ENCODE data around the gene TOR1AIP1.

Gene TOR1AIP1

DNA sequence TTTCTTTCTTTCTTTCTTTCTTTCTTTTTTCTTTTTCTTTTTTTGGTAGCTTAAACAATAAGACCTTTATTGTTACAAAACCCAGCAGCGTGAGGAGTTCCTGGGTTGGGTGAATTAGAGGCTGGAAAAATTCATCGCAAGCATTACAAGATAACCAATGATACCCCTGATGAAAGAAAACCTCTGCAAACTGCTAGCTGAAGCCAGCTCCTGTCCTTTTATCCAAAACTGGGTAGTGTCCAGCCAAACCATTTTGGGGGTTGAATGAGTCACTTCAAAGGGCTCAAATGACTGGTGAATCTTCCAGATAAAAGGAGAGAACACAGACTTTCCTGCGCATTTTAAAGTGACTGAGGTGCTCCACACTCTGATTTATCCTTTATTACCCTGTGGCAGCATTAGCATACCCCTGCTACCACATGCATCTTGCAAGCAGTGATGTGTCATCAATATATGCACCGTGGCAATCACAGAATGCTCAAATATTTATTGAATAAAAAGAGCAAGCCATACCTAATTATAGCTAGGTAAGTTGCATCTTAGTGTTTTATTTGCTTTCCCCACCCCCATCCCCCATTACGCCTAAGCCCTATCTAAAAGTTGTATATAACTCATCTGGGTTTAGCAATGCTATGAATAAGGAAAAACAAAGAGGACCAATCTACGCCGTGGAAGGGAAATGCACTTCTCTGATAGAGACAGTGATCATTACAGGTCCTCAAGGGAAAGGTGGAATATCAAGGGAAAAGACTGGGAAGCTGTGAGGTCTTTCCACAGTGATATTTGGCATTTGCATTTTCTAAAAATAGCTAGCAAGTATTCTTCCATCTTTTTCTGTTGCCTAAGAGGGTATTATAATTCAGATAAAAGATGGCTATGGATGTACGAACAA, 40.1 kb downstream of the TOR1AIP1 start:
- Mint-ChIP-seq H3K27me3 (ENCODE audit: low read depth, poor library complexity) (no peaks in the 10 kb centered on the region), H3K4me1 (peaks cover 24% of the 10 kb centered on the region), H3K9me3 (no peaks in the 10 kb centered on the region), H3K36me3 (ENCODE audit: low read depth) (peaks cover 30% of the 10 kb centered on the region), H3K27ac (peak overlapping the region; percentile 90), H3K4me3 (peak overlapping the region; percentile 4)
- TF ChIP-seq, protein P1, sequence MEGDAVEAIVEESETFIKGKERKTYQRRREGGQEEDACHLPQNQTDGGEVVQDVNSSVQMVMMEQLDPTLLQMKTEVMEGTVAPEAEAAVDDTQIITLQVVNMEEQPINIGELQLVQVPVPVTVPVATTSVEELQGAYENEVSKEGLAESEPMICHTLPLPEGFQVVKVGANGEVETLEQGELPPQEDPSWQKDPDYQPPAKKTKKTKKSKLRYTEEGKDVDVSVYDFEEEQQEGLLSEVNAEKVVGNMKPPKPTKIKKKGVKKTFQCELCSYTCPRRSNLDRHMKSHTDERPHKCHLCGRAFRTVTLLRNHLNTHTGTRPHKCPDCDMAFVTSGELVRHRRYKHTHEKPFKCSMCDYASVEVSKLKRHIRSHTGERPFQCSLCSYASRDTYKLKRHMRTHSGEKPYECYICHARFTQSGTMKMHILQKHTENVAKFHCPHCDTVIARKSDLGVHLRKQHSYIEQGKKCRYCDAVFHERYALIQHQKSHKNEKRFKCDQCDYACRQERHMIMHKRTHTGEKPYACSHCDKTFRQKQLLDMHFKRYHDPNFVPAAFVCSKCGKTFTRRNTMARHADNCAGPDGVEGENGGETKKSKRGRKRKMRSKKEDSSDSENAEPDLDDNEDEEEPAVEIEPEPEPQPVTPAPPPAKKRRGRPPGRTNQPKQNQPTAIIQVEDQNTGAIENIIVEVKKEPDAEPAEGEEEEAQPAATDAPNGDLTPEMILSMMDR (IDR thresholded peaks at IDR 0.05), result no peak
- DNase-seq, result no peak

DNA sequence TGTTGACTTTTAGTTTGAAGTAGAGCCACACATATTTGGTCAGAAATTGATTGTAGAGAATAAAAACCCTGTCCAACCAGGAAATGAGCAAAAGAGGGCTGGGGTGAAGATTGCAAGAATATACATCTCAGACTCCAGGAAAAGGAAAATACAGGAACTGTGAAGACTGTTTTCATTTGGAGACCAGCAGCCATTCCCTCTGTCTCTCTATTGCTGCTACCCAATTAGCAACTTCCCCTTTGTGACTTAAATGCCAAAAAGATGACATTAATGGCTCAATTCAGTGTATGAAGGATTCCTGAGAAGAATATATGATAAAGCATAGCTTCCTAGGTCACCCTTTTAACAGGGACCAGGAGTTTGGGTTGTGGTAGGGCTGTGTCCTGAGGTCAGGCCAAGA, 40.9 kb downstream of the TOR1AIP1 start:
- Mint-ChIP-seq H3K27me3 (ENCODE audit: low read depth, poor library complexity) (peaks cover 3% of the 10 kb centered on the region), H3K36me3 (ENCODE audit: low read depth) (peaks cover 22% of the 10 kb centered on the region)
- TF ChIP-seq, protein P1 (IDR thresholded peaks at IDR 0.05), result no peak

DNA sequence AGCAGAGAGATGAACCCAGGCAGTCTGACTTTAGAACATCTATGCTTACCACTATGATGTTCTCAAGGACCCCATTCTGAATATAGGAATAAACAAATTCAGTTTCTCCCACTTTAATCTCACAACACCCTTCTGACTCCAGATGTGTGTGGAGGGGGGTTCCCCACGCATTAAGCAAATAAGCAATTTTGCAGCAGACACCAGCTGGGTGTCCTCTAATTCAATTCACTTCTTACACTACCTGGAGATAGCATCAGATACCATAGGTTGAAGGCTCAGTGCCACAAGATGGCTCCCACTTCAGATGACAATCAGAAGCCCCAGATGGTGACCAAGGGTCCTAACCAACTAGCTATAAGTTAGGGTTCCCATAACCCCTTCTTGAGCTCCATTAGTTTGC, 42.2 kb downstream of the TOR1AIP1 start:
- Mint-ChIP-seq H3K36me3 (ENCODE audit: low read depth) (peaks cover 10% of the 10 kb centered on the region), H3K4me1 (peaks cover 24% of the 10 kb centered on the region), H3K4me3 (no peak overlapping the region), H3K27me3 (ENCODE audit: low read depth, poor library complexity) (peaks cover 3% of the 10 kb centered on the region), H3K9me3 (no peaks in the 10 kb centered on the region), H3K27ac (no peak overlapping the region)
- DNase-seq, result no peak
- TF ChIP-seq, protein P1 (IDR thresholded peaks at IDR 0.05), result no peak

More for the DNA sequence above, 40.9 kb downstream of the TOR1AIP1 start:
- no peak for DNase-seq
- Mint-ChIP-seq H3K27ac (peak overlapping the region; percentile 14), H3K4me3 (no peak overlapping the region), H3K9me3 (no peaks in the 10 kb centered on the region), H3K4me1 (peaks cover 24% of the 10 kb centered on the region)

DNA sequence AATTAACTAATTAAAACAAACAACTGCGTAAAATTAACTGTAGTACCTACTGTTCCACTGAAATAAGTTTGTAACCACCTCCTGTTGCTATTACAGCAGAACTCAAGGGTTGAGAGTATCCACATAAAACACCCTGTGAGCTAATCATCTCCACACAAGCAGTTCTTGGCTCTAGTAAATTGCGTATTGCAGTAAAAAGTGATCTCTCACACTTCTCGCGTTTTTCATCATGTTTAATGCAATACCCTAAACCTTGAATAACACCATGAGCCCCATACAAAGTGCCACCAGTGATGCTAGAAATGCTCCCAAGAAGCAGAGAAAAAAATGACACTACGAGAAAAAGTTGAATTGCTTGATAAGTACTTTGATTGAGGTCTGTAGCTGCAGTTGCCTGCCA, 43.2 kb downstream of the TOR1AIP1 start:
- H3K4me3 Mint-ChIP-seq, result no peak overlapping the region
- no peak overlapping the region for H3K27ac Mint-ChIP-seq
- H3K27me3 Mint-ChIP-seq (ENCODE audit: low read depth, poor library complexity), result peaks cover 3% of the 10 kb centered on the region
- DNase-seq, result no peak
- peaks cover 3% of the 10 kb centered on the region for H3K36me3 Mint-ChIP-seq (ENCODE audit: low read depth)
- peaks cover 27% of the 10 kb centered on the region for H3K4me1 Mint-ChIP-seq
- no peaks in the 10 kb centered on the region for H3K9me3 Mint-ChIP-seq
- TF ChIP-seq, protein P1 (IDR thresholded peaks at IDR 0.05), result no peak

DNA sequence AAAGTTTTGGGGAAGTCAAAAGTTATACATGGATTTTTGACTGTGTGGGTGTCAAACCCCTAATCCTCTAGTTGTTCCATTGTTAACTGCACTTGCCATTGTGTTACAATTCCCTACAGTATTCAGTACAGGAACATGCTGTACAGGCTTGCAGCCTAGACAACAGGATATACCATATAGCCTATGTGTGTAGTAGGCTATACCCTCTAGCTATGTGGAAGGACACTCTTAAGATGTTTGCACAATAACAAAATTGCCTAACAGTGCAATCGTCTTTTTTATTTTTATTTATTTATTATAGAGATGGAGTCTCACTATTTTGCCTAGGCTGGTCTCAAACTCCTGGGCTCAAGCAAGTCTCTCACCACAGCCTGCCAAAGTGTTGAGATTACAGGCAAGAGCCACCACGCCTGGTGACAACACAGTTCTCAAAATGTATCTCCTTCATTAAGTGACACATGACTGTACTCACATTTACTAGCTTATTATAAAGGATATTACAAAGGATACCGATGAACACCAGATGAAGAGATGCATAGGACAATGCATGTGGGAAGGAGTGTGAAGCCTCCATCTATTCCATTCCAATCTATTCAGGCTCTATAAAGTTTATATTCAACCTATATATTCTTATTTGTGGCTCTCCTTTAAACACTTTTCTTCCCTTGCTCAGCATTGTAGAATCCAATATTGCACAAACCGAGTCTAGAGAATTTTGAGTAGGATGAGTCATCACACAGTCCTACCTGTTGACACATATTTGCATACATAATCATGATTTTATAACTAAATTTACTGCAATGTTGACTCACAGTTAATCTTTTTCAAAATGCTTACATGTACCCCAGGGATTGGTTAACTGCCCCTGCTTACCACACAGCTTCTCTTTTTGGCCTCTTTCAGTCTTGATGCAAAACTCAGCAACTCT, 44.1 kb downstream of the TOR1AIP1 start:
- no peak for DNase-seq
- TF ChIP-seq, protein P1 (IDR thresholded peaks at IDR 0.05), result no peak
- Mint-ChIP-seq H3K36me3 (ENCODE audit: low read depth) (no peaks in the 10 kb centered on the region), H3K27ac (no peak overlapping the region), H3K4me3 (no peak overlapping the region), H3K9me3 (no peaks in the 10 kb centered on the region), H3K27me3 (ENCODE audit: low read depth, poor library complexity) (peaks cover 3% of the 10 kb centered on the region), H3K4me1 (peaks cover 25% of the 10 kb centered on the region)

Data from nephron progenitor cell (in vitro differentiated cells).